Daoy (cell line): ENCODE measurements around the gene STK24. TPM values are rescaled to one million over a fixed set of nuclear protein-coding genes. Genes with fewer than 3 reads are reported as not detected.
"Not testable (repeated sequence)": the region's sequence is repeated elsewhere in the genome, so short reads cannot be mapped to it uniquely, and the experiment has no call there.

Experiments
- DNase-seq: peaks from one replicate; pipeline ENCODE4 v3.0.0-alpha.2; 2015; ENCODE audit warnings: low read depth
- total RNA-seq: library from RNA; depleted of rRNA; stranded (reverse); fragments of >200 nt; shearing (Covaris generic); gene quantifications from 2 replicates; pipeline ENCODE4 v1.2.3, GENCODE V29; 2014

The STK24 gene
- total RNA-seq, 1 experiment from 2014 or later: 62.6 TPM

GRCh38 chr13:98436233-98436910 lies 140.5 kb downstream of the STK24 start:
- no peak for DNase-seq

GRCh38 chr13:98435376-98435775 lies 141.5 kb downstream of the STK24 start:
- no peak for DNase-seq

GRCh38 chr13:98434060-98434459 lies 142.8 kb downstream of the STK24 start:
- DNase-seq: no peak

GRCh38 chr13:98433654-98434053 lies 143.3 kb downstream of the STK24 start:
- no peak for DNase-seq

GRCh38 chr13:98432638-98433037 lies 144.3 kb downstream of the STK24 start:
- DNase-seq: no peak

GRCh38 chr13:98429977-98430736 lies 146.8 kb downstream of the STK24 start:
- DNase-seq: no peak

GRCh38 chr13:98429531-98429930 lies 147.4 kb downstream of the STK24 start:
- no peak for DNase-seq

- DNase-seq: no peak
Observed at GRCh38 chr13:98429081-98429480, 147.8 kb downstream of the STK24 start.

GRCh38 chr13:98428256-98428966 lies 148.5 kb downstream of the STK24 start:
- no peak for DNase-seq

- no peak for DNase-seq
Observed at GRCh38 chr13:98427331-98427995, 149.4 kb downstream of the STK24 start.

- DNase-seq: no peak
Observed at GRCh38 chr13:98423417-98423816, 153.5 kb downstream of the STK24 start.

- no peak for DNase-seq
Observed at GRCh38 chr13:98422046-98422445, 154.9 kb downstream of the STK24 start.

- no peak for DNase-seq
Observed at GRCh38 chr13:98420554-98421175, 156.2 kb downstream of the STK24 start.

GRCh38 chr13:98419786-98420553 lies 156.9 kb downstream of the STK24 start:
- no peak for DNase-seq

- DNase-seq: no peak
Observed at GRCh38 chr13:98416408-98416807, 160.5 kb downstream of the STK24 start.

GRCh38 chr13:98415326-98416070 lies 161.4 kb downstream of the STK24 start:
- DNase-seq: no peak

- no peak for DNase-seq
Observed at GRCh38 chr13:98413796-98414195, 163.1 kb downstream of the STK24 start.

- not testable (repeated sequence) for DNase-seq
Observed at GRCh38 chr13:98413278-98413677, 163.6 kb downstream of the STK24 start.

GRCh38 chr13:98411617-98412265 lies 165.2 kb downstream of the STK24 start:
- DNase-seq: no peak

GRCh38 chr13:98411013-98411412 lies 165.9 kb downstream of the STK24 start:
- DNase-seq: no peak
